Left lung (tissue), 10 donors: ENCODE data around the gene THRSP. TPM values are rescaled to one million over a fixed set of nuclear protein-coding genes. Genes with fewer than 3 reads are reported as not detected.
"Not testable (repeated sequence)": the region's sequence is repeated elsewhere in the genome, so short reads cannot be mapped to it uniquely, and the experiment has no call there.

Experiments used
- ATAC-seq: fragments of 200-7000 bp; cut with Tn5 transposase; one replicate; pipeline ENCODE4 v1.9.1; 2020; ENCODE audit warnings: moderate library complexity
- DNase-seq, 4 donors: peaks; one replicate each; pipeline ENCODE4 v3.0.0-alpha.2; 2013 to 2020
- H3K27ac ChIP-seq, 2 donors: fragments of 200-600 bp; sonication (generic) in 1 of 2; one replicate each; pipeline versions ENCODE4 v1.5.0 to v1.8.0; 2020 to 2021
- H3K27me3 ChIP-seq, 2 donors: fragments of 200-600 bp; sonication (generic) in 1 of 2; one replicate each; pipeline versions ENCODE4 v1.5.0 to v1.8.0; 2020 to 2021
- H3K36me3 ChIP-seq, 2 donors: fragments of 200-600 bp; sonication (generic) in 1 of 2; one replicate each; pipeline versions ENCODE4 v1.5.0 to v1.8.0; 2020 to 2021
- H3K4me1 ChIP-seq, 2 donors: fragments of 200-600 bp; one replicate each; pipeline ENCODE4 v1.8.0; 2021
- H3K4me3 ChIP-seq, 2 donors: fragments of 200-600 bp; sonication (generic) in 1 of 2; one replicate each; pipeline versions ENCODE4 v1.5.0 to v1.8.0; 2020 to 2021; ENCODE audit warnings: mild to moderate bottlenecking in 1 of 2
- H3K9me3 ChIP-seq, 2 donors: fragments of 200-600 bp; sonication (generic) in 1 of 2; one replicate each; pipeline versions ENCODE4 v1.5.0 to v1.8.0; 2020 to 2021
- CTCF ChIP-seq, 2 donors: fragments of 200-600 bp; sonication (generic) in 1 of 2; IDR thresholded peaks; one replicate each; pipeline versions ENCODE4 v1.5.0 to v1.8.0; 2021; ENCODE audit warnings: antibody characterized with exemption in 2 of 2
- intact Hi-C, 2 donors: fragments of 100-400 bp; cut with DNase I; formaldehyde crosslinking; loops; one replicate each; pipeline versions ENCODE4 v1.11.2 to v1.14.2; 2022
- polyA plus RNA-seq, 6 donors: library from polyadenylated mRNA; unstranded; fragments of 120-200 nt; gene quantifications; one replicate each; pipeline ENCODE4 v1.2.1, GENCODE V29; 2013; ENCODE audit not compliant: insufficient read length in 6 of 6
- total RNA-seq, 2 donors: library from RNA; stranded (reverse); fragmentation: NEBNext Ultra II Directional; extraction: Animal tissue kit (Norgen Biotek cat#: 25700); gene quantifications; one replicate each; pipeline ENCODE4 v1.2.1, GENCODE V29; 2021
- donor health status: DM: no; HTN: yes; CAD: no.
- donor health status: DM: no; HTN: no; CAD: no.

Gene THRSP
- total and polyA plus RNA-seq, 8 donors = 0.23 to 0.83 (median 0.44) TPM; not detected in 2

- Histone ChIP-seq H3K36me3 (no peaks in the 10 kb centered on the region), H3K4me3 (no peak overlapping the region), H3K9me3 (no peaks in the 10 kb centered on the region), H3K27me3 (no peaks in the 10 kb centered on the region), H3K4me1 (peaks cover 0 to 5% of the 10 kb centered on the region in 2 donors), H3K27ac (no peak overlapping the region)
- DNase-seq (no peak), ATAC-seq (no peak)
- intact Hi-C loops = no loop called here
- TF ChIP-seq CTCF (IDR thresholded peaks at IDR 0.05) = no peak
Measured at GRCh38 chr11:78085972-78086371, 22.3 kb downstream of the THRSP start.

- intact Hi-C loops, DNase-seq, H3K4me3 ChIP-seq, ATAC-seq, H3K36me3 ChIP-seq, H3K27ac ChIP-seq, H3K4me1 ChIP-seq, H3K9me3 ChIP-seq, H3K27me3 ChIP-seq: not testable (repeated sequence)
Measured at GRCh38 chr11:78086521-78087074, 22.9 kb downstream of the THRSP start.

GRCh38 chr11:78094250-78094649, 30.6 kb downstream of the THRSP start:
- Histone ChIP-seq H3K4me3 (no peak overlapping the region), H3K4me1 (no peaks in the 10 kb centered on the region), H3K9me3 (no peaks in the 10 kb centered on the region), H3K27me3 (no peaks in the 10 kb centered on the region), H3K27ac (no peak overlapping the region), H3K36me3 (no peaks in the 10 kb centered on the region)
- DNase-seq = no peak
- no peak for ATAC-seq
- intact Hi-C loops = no loop called here
- no peak for TF ChIP-seq CTCF (IDR thresholded peaks at IDR 0.05)

- ATAC-seq = no peak
- peaks cover 0 to 22% of the 10 kb centered on the region in 2 donors for H3K36me3 ChIP-seq
- H3K27ac ChIP-seq = no peak overlapping the region
- H3K4me1 ChIP-seq = no peaks in the 10 kb centered on the region
- intact Hi-C loops = no loop called here
- no peak overlapping the region for H3K4me3 ChIP-seq
- H3K9me3 ChIP-seq = no peaks in the 10 kb centered on the region
- no peak for DNase-seq
- TF ChIP-seq CTCF (IDR thresholded peaks at IDR 0.05) = no peak
- no peaks in the 10 kb centered on the region for H3K27me3 ChIP-seq
Measured at GRCh38 chr11:78097666-78098385, 34.2 kb downstream of the THRSP start.

- ATAC-seq (no peak), DNase-seq (no peak)
- TF ChIP-seq CTCF (IDR thresholded peaks at IDR 0.05) = no peak
- intact Hi-C loops = no loop called here
- no peak overlapping the region for H3K4me3 ChIP-seq
- no peak overlapping the region for H3K27ac ChIP-seq
- peaks cover 0 to 39% of the 10 kb centered on the region in 2 donors for H3K36me3 ChIP-seq
- H3K27me3 ChIP-seq = no peaks in the 10 kb centered on the region
- H3K4me1 ChIP-seq = no peaks in the 10 kb centered on the region
- no peaks in the 10 kb centered on the region for H3K9me3 ChIP-seq
Measured at GRCh38 chr11:78099666-78100065, 36.0 kb downstream of the THRSP start.
